GM18505 (cell line): Measurements from ENCODE around the gene ROS1.

Experiments used
- ATAC-seq: cut with Tn5 transposase; IDR thresholded peaks from one replicate; pipeline ENCODE4 v1.9.1; 2021; ENCODE audit not compliant: unreplicated experiment
- POLR2A ChIP-seq: IDR thresholded peaks from 4 replicates; pipeline ENCODE4 v1.6.1; 2011; ENCODE audit warnings: borderline replicate concordance; ENCODE audit not compliant: insufficient read depth, insufficient read length; ENCODE audit errors: extremely low read depth

ROS1 gene

DNA sequence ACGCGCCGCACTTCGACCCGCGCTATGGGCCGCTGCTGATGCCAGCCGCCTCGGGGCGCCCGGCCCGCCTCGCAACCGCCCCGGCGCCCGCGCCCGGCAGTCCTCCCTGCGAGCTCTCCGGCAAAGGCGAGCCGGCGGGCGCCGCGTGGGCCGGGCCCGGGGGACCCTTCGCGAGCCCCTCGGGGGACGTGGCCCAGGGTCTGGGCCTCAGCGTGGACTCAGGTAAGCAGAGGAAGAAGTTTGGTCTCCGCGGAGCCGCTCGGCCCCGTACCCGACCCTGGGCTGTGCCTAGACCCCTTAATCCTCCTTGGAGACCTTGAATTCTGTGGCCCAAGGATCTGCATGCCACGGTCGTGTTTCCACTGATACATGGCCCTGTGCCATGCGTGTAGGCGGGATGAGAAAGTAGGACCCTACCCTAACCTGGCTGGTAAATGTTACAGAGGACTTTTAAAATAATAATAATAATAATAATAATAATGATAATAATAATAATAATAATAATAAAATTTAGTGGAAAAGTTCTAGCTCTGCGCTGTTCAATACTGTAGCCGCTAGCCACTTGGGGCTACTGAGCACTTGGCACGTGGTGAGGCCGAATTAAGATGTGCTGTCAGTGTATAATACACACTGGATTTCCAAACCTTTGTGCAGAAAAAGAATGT lies 154.8 kb downstream of the ROS1 start:
- ATAC-seq = no peak
- no peak for TF ChIP-seq POLR2A

GRCh38 chr6:117270055-117270842 lies 155.5 kb downstream of the ROS1 start:
- no peak for ATAC-seq
- TF ChIP-seq POLR2A = no peak

DNA sequence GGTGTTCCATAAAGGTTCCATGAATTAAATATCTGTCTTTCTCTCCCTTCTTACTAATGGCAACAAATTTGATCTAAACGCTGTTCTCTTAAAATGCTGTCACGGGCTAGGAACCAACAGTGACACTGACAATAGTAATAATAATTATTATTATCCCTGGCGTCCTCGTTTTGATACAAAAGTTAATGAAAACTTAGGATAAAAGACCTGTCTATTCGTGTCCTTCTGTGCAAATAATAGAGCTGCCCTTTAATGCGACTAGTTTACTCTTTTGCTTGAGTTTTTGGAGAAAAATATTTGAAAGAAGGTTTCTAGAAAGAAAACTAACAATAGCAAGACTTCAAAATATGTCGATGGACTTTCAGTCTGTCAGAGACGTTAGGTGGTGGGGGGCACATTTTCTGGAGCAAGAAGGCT lies 156.1 kb downstream of the ROS1 start:
- TF ChIP-seq POLR2A = no peak
- ATAC-seq = no peak

DNA sequence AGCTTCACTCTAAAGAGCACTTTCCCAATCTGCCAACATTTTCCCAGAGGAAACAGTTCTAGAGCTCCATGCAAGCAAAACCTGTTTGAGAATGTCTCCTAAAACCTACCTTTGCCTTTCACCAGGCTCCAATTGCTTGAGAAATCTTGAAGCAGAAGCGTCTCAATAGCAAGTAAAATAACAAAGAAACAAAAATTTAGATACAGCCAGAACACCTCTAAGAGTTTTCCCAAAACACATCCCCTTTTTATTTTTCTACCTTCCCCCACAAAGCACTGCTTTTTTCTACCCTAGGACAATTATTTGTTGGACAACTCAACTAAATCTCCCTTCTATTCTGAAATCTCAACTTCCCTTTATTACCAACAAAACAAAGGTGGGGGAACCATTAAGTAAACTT lies 156.8 kb downstream of the ROS1 start:
- ATAC-seq = no peak
- no peak for TF ChIP-seq POLR2A

DNA sequence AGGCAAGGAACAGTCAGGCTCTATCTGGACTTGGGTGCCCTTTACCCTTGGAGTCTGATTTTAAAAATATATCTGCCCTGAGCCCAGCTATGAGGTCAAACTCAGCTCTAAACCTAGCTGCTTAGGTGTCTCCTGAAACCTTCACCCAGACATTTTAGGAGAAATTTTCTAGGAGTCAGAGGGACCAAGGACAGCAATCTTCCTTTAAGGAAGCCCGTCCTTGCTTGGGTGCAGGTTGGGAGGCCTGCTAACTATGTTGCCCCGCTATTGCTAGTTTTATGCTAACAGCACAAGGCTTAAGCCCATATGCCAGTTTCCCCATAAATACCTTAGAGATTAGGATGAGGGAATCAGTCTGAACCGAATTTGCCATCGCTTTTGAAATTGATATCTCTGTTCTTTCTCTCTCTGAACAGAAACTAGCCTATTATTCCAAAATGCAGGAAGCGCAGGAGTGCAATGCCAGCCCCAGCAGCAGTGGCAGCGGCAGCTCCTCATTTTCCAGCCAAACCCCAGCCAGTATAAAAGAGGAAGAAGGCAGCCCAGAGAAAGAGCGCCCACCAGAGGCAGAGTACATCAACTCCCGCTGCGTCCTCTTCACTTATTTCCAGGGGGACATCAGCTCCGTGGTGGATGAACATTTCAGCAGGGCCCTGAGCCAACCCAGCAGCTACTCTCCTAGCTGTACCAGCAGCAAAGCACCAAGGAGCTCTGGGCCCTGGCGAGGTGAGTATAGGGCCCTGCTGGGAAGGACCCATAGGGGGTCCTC lies 157.8 kb downstream of the ROS1 start:
- ATAC-seq = no peak
- no peak for TF ChIP-seq POLR2A

DNA sequence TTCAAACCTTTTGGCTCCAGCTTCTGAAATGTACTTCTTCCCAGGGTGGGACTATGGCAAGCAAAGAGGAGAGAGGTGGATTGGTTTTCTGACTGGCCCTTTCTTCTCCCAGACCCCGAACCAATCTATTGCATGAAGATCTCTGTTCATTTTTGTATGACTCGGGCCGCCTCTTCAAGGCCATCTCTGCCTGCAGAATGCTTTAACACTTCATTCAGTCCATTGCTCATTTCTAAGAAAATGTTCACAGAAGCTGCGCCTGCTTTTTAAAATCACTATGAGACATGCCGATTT lies 158.7 kb downstream of the ROS1 start:
- TF ChIP-seq POLR2A = no peak

DNA sequence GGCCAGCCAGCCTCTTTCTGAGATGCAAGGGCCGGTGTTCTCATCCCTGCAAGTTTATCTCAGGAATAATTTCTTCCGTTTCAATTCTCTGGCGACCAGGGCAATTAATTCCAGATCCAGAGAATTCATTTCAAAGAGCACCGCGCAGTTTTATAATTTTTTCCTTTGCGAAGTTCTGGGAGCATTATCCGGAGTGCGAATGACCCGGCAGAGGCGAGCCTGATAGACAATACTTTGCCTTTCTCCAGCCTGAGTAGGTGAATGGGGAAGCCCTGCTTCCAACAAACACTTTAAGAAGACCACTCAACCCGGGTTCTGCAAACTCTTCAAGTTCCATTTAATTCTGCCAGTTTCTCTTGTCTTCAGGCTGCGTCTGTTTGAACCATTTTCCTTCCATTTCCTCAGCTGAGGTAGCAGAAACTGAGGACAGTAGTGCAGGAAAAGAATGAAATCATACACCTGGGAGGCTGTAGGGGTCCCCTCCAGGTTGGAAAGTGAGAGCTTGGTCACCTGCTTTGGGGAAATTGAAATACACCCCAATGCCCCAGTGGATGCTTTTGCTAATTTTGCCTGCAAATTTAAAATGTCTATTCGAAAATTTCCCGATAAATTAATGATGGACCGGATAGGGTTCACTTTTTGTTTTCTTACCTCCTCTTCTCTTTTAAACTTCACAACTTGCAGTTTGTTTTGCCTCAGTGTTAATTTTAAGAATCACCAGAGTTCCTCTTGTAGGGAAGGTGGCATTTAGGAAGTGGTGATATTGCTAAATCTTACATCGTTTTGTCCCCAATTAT lies 159.3 kb downstream of the ROS1 start:
- ATAC-seq = no peak
- TF ChIP-seq POLR2A = no peak

More for the DNA sequence above, 158.7 kb downstream of the ROS1 start:
- no peak for ATAC-seq

- no peak for TF ChIP-seq POLR2A
- ATAC-seq = peak; percentile 35
Measured at GRCh38 chr6:117265410-117266256, 160.1 kb downstream of the ROS1 start, which contains the start of gene VGLL2. TSS of gene VGLL2 (plus strand) at chr6:117265558. CDS start at chr6:117265764, 206 bp downstream.

- peak; percentile 34 for ATAC-seq
- no peak for TF ChIP-seq POLR2A
Measured at GRCh38 chr6:117264692-117265409, 160.9 kb downstream of the ROS1 start.

GRCh38 chr6:117264369-117264691 lies 161.4 kb downstream of the ROS1 start:
- ATAC-seq = peak; percentile 3

GRCh38 chr6:117263353-117263927 lies 162.3 kb downstream of the ROS1 start:
- ATAC-seq = no peak
- no peak for TF ChIP-seq POLR2A

More at GRCh38 chr6:117264369-117264691, 161.4 kb downstream of the ROS1 start:
- no peak for TF ChIP-seq POLR2A
